Choroid plexus epithelial cell (primary cell): ENCODE results near the gene DOCK10.

Experiments used
- DNase-seq: peaks from one replicate; pipeline ENCODE4 v3.0.0-alpha.2; 2010; ENCODE audit warnings: low read depth
- H3K4me3 ChIP-seq: 2 replicates; pipeline ENCODE4 v1.5.1; 2011; ENCODE audit warnings: low read depth, mild to moderate bottlenecking, control low read depth, low read length, moderate library complexity
- TF ChIP-seq, protein P1 (sequence below): conservative IDR thresholded peaks from 2 replicates; pipeline ENCODE4 v1.5.1; 2011; ENCODE audit warnings: low read depth, mild to moderate bottlenecking, control low read depth, inconsistent platforms, low read length, moderate library complexity

Gene DOCK10

GRCh38 chr2:224997802-224998201, 44.5 kb downstream of the DOCK10 start:
- no peak overlapping the region for H3K4me3 ChIP-seq
- DNase-seq, result peak; percentile 47
- TF ChIP-seq, protein P1, sequence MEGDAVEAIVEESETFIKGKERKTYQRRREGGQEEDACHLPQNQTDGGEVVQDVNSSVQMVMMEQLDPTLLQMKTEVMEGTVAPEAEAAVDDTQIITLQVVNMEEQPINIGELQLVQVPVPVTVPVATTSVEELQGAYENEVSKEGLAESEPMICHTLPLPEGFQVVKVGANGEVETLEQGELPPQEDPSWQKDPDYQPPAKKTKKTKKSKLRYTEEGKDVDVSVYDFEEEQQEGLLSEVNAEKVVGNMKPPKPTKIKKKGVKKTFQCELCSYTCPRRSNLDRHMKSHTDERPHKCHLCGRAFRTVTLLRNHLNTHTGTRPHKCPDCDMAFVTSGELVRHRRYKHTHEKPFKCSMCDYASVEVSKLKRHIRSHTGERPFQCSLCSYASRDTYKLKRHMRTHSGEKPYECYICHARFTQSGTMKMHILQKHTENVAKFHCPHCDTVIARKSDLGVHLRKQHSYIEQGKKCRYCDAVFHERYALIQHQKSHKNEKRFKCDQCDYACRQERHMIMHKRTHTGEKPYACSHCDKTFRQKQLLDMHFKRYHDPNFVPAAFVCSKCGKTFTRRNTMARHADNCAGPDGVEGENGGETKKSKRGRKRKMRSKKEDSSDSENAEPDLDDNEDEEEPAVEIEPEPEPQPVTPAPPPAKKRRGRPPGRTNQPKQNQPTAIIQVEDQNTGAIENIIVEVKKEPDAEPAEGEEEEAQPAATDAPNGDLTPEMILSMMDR, result no peak

GRCh38 chr2:224995419-224995818, 46.8 kb downstream of the DOCK10 start:
- TF ChIP-seq, protein P1, result no peak
- H3K4me3 ChIP-seq, result no peak overlapping the region
- DNase-seq, result no peak

DNA sequence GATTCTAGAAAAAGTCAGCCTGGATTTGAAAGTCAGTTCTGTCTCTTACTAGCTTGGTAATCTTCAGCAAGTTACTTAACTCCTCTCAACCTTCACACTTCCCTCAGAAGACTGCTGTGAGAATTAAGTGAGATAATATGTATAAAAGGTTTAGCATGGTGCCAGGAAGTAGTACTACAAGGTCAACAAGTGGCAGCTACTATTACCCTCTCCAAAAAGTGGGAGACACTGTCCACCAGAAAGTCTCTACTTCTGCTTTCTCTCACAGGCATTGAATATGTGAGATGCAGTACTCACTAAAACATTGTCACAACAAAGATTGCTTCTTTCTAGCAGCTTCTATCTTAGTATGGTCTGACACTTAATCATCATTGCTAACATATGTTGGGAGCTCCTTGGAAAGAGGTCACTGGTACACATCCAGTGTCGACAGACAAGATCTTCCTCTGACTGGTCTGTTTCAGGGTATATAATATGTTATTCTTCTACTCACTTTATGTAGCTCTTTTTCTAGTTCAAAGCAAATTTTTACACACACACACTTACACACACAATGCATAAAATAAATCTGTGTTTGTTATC, 47.9 kb downstream of the DOCK10 start:
- no peak for DNase-seq
- TF ChIP-seq, protein P1, result no peak
- H3K4me3 ChIP-seq, result no peak overlapping the region

- no peak overlapping the region for H3K4me3 ChIP-seq
- TF ChIP-seq, protein P1, result no peak
- no peak for DNase-seq
Measured at GRCh38 chr2:224990710-224991109, 51.6 kb downstream of the DOCK10 start.

- peak; percentile 27 for DNase-seq
- TF ChIP-seq, protein P1, result no peak
- H3K4me3 ChIP-seq, result no peak overlapping the region
Measured at GRCh38 chr2:224987733-224988132, 54.5 kb downstream of the DOCK10 start.

GRCh38 chr2:224986477-224986876, 55.8 kb downstream of the DOCK10 start:
- TF ChIP-seq, protein P1, result no peak
- no peak overlapping the region for H3K4me3 ChIP-seq
- DNase-seq, result no peak

GRCh38 chr2:224984637-224985036, 57.6 kb downstream of the DOCK10 start:
- no peak overlapping the region for H3K4me3 ChIP-seq
- TF ChIP-seq, protein P1, result no peak
- DNase-seq, result no peak
